Measurements from ENCODE around the gene MYT1. TPM values are rescaled to one million over a fixed set of nuclear protein-coding genes. Genes with fewer than 3 reads are reported as not detected.

The MYT1 gene
- total RNA-seq, 1 donor from 2014 or later, result 2.3 TPM

GRCh38 chr20:64238851-64239387, 74.7 kb downstream of the MYT1 start:
- no peaks in the 10 kb centered on the region for H3K27me3 Mint-ChIP-seq
- no peak overlapping the region for H3K27ac Mint-ChIP-seq
- no peak for DNase-seq (ENCODE audit: low spot score, unreplicated experiment)
- TF ChIP-seq CTCF (IDR thresholded peaks at IDR 0.05; ENCODE audit: unreplicated experiment), result no peak
- H3K36me3 Mint-ChIP-seq (ENCODE audit: insufficient read depth), result no peaks in the 10 kb centered on the region
- H3K4me1 Mint-ChIP-seq (ENCODE audit: low read depth), result no peaks in the 10 kb centered on the region
- H3K4me3 Mint-ChIP-seq (ENCODE audit: low read depth), result no peak overlapping the region
- H3K9me3 Mint-ChIP-seq (ENCODE audit: low read depth), result no peaks in the 10 kb centered on the region

GRCh38 chr20:64239449-64240242, 75.4 kb downstream of the MYT1 start:
- Mint-ChIP-seq H3K27me3 (no peaks in the 10 kb centered on the region), H3K36me3 (ENCODE audit: insufficient read depth) (no peaks in the 10 kb centered on the region), H3K27ac (no peak overlapping the region), H3K4me3 (ENCODE audit: low read depth) (no peak overlapping the region), H3K9me3 (ENCODE audit: low read depth) (no peaks in the 10 kb centered on the region), H3K4me1 (ENCODE audit: low read depth) (no peaks in the 10 kb centered on the region)
- DNase-seq (ENCODE audit: low spot score, unreplicated experiment), result no peak
- no peak for TF ChIP-seq CTCF (IDR thresholded peaks at IDR 0.05; ENCODE audit: unreplicated experiment)

GRCh38 chr20:64240243-64241015, 76.2 kb downstream of the MYT1 start:
- no peaks in the 10 kb centered on the region for H3K9me3 Mint-ChIP-seq (ENCODE audit: low read depth)

GRCh38 chr20:64241061-64241460, 76.8 kb downstream of the MYT1 start:
- Mint-ChIP-seq H3K36me3 (ENCODE audit: insufficient read depth) (no peaks in the 10 kb centered on the region), H3K27ac (no peak overlapping the region), H3K9me3 (ENCODE audit: low read depth) (no peaks in the 10 kb centered on the region), H3K4me3 (ENCODE audit: low read depth) (no peak overlapping the region), H3K27me3 (no peaks in the 10 kb centered on the region), H3K4me1 (ENCODE audit: low read depth) (no peaks in the 10 kb centered on the region)
- no peak for DNase-seq (ENCODE audit: low spot score, unreplicated experiment)
- no peak for TF ChIP-seq CTCF (IDR thresholded peaks at IDR 0.05; ENCODE audit: unreplicated experiment)

More at GRCh38 chr20:64240243-64241015, 76.2 kb downstream of the MYT1 start:
- no peaks in the 10 kb centered on the region for H3K4me1 Mint-ChIP-seq (ENCODE audit: low read depth)
- no peak for DNase-seq (ENCODE audit: low spot score, unreplicated experiment)
- no peaks in the 10 kb centered on the region for H3K36me3 Mint-ChIP-seq (ENCODE audit: insufficient read depth)
- no peak for TF ChIP-seq CTCF (IDR thresholded peaks at IDR 0.05; ENCODE audit: unreplicated experiment)
- H3K4me3 Mint-ChIP-seq (ENCODE audit: low read depth), result no peak overlapping the region
- H3K27ac Mint-ChIP-seq, result no peak overlapping the region
- no peaks in the 10 kb centered on the region for H3K27me3 Mint-ChIP-seq

- Mint-ChIP-seq H3K36me3 (ENCODE audit: insufficient read depth) (no peaks in the 10 kb centered on the region), H3K4me1 (ENCODE audit: low read depth) (no peaks in the 10 kb centered on the region), H3K27ac (no peak overlapping the region), H3K27me3 (no peaks in the 10 kb centered on the region), H3K9me3 (ENCODE audit: low read depth) (no peaks in the 10 kb centered on the region), H3K4me3 (ENCODE audit: low read depth) (no peak overlapping the region)
- TF ChIP-seq CTCF (IDR thresholded peaks at IDR 0.05; ENCODE audit: unreplicated experiment), result no peak
- no peak for DNase-seq (ENCODE audit: low spot score, unreplicated experiment)
Observed at GRCh38 chr20:64242003-64242796, 77.9 kb downstream of the MYT1 start.

Data from progenitor cell of endocrine pancreas (in vitro differentiated cells).